HCT116 (cell line): ENCODE data around the gene NACC2. TPM values are rescaled to one million over a fixed set of nuclear protein-coding genes. Genes with fewer than 3 reads are reported as not detected.

ENCODE experiments used
- ATAC-seq: fragments of 200-7000 bp; cut with Tn5 transposase; 2 replicates; pipeline ENCODE4 v1.9.1; 2020; ENCODE audit warnings: mild to moderate bottlenecking, moderate library complexity
- BruUV-seq: library from RNA; stranded (reverse); fragments of 400-500 nt; replicated peaks from 2 replicates; lab custom pipeline; 2021; lab: Mats Ljungman, UMichigan
- CTCF ChIA-PET: fragments of 300-600 bp; sonication (Branson Sonifier 250); formaldehyde crosslinking; loops from one replicate; lab custom pipeline; 2021; ENCODE audit warnings: antibody characterized with exemption; lab: Charles Lee
- POLR2A ChIA-PET: fragments of 300-600, 350-600 bp; sonication (Branson Sonifier 250); formaldehyde crosslinking; loops from one replicate; lab custom pipeline; 2021; ENCODE audit warnings: antibody characterized with exemption; lab: Charles Lee
- RAD21 ChIA-PET, 2 experiments: fragments of 300-600 bp; sonication (Branson Sonifier 250); formaldehyde crosslinking; loops; one replicate each; lab custom pipeline; 2023; ENCODE audit warnings: low total read pairs in 2 of 2; ENCODE audit not compliant: uncharacterized antibody in 2 of 2, unreplicated experiment in 2 of 2, low non-redundant PET in 1 of 2; lab: Charles Lee
- DNase-seq: peaks from one replicate; pipeline ENCODE4 v3.0.0-alpha.2; 2010; ENCODE audit warnings: low read depth, low spot score
- H2AFZ ChIP-seq: fragments of 200-600 bp; shearing (Covaris generic), sonication (generic); 2 replicates; pipeline ENCODE4 v1.6.1; 2017; ENCODE audit warnings: low read depth, mixed run types, mixed read lengths, antibody characterized with exemption, low read length; ENCODE audit not compliant: poor library complexity, severe bottlenecking
- H3K27ac ChIP-seq: 2 replicates; pipeline ENCODE4 v1.5.1; 2012; ENCODE audit warnings: low read depth, low read length
- H3K27me3 ChIP-seq: fragments of 200-600 bp; sonication (generic); 2 replicates; pipeline ENCODE4 v1.6.1; 2016; ENCODE audit warnings: mixed run types, low read length, mixed read lengths; ENCODE audit not compliant: insufficient read depth
- H3K36me3 ChIP-seq, 2 experiments: fragments of 200-500 bp in 1 of 2; fragments of 200-600 bp in 1 of 2; sonication (Bioruptor generic) in 1 of 2; sonication (generic) in 1 of 2; 2 replicates each; pipeline versions ENCODE4 v1.5.1 to v1.6.1; 2014 to 2016; ENCODE audit warnings: low read length in 2 of 2, inconsistent platforms in 1 of 2, mixed read lengths in 1 of 2, mixed run types in 1 of 2; ENCODE audit not compliant: insufficient read depth in 2 of 2, control insufficient read depth in 1 of 2
- H3K4me1 ChIP-seq, 2 experiments: fragments of 200-600 bp in 1 of 2; sonication (generic) in 1 of 2; 2 replicates each; pipeline versions ENCODE4 v1.5.1 to v1.6.1; 2012 to 2017; ENCODE audit warnings: low read length in 2 of 2, inconsistent platforms in 1 of 2, mild to moderate bottlenecking in 1 of 2, mixed read lengths in 1 of 2, mixed run types in 1 of 2, moderate library complexity in 1 of 2; ENCODE audit not compliant: insufficient read depth in 2 of 2, control insufficient read depth in 1 of 2
- H3K4me2 ChIP-seq: fragments of 200-600 bp; sonication (generic); 2 replicates; pipeline ENCODE4 v1.6.1; 2017; ENCODE audit warnings: mixed run types, low read length, mixed read lengths
- H3K4me3 ChIP-seq, 2 experiments: fragments of 200-600 bp in 1 of 2; sonication (generic) in 1 of 2; replicated peaks in 1 of 2; 2 replicates each; pipeline ENCODE4 v1.5.1; 2011 to 2016; ENCODE audit warnings: low read length in 2 of 2, control low read depth in 1 of 2, low read depth in 1 of 2, mild to moderate bottlenecking in 1 of 2, mixed read lengths in 1 of 2, mixed run types in 1 of 2
- H3K79me2 ChIP-seq: fragments of 200-600 bp; sonication (generic); 2 replicates; pipeline ENCODE4 v1.6.1; 2017; ENCODE audit warnings: mild to moderate bottlenecking, mixed run types, low read length, moderate library complexity, mixed read lengths; ENCODE audit not compliant: insufficient read depth
- H3K9ac ChIP-seq: fragments of 200-600 bp; sonication (generic); 2 replicates; pipeline ENCODE4 v1.6.1; 2016; ENCODE audit warnings: low read length, mixed read lengths
- H3K9me2 ChIP-seq: fragments of 200-600 bp; sonication (generic), shearing (Covaris generic); 2 replicates; pipeline ENCODE4 v1.6.1; 2017; ENCODE audit warnings: mixed run types, mild to moderate bottlenecking, moderate library complexity; ENCODE audit not compliant: insufficient read depth
- H3K9me3 ChIP-seq, 2 experiments: fragments of 200-500 bp in 1 of 2; fragments of 200-600 bp in 1 of 2; sonication (Bioruptor generic) in 1 of 2; sonication (generic) in 1 of 2; 2 replicates each; pipeline ENCODE4 v1.6.1; 2014 to 2017; ENCODE audit warnings: low read length in 2 of 2, mixed read lengths in 2 of 2, inconsistent platforms in 1 of 2, low read depth in 1 of 2, mild to moderate bottlenecking in 1 of 2, mixed run types in 1 of 2, moderate library complexity in 1 of 2; ENCODE audit not compliant: control insufficient read depth in 1 of 2, insufficient read depth in 1 of 2
- H4K20me1 ChIP-seq: fragments of 200-600 bp; sonication (generic), shearing (Covaris generic); 2 replicates; pipeline ENCODE4 v1.6.1; 2017; ENCODE audit warnings: mixed run types, mild to moderate bottlenecking, moderate library complexity; ENCODE audit not compliant: insufficient read depth
- ATF3 ChIP-seq: IDR thresholded peaks from 2 replicates; pipeline ENCODE4 v1.6.1; 2012
- CEBPB ChIP-seq: IDR thresholded peaks from 2 replicates; pipeline ENCODE4 v1.6.1; 2012; ENCODE audit warnings: low read depth
- CTCF ChIP-seq, 3 experiments: fragments of 200-600 bp in 1 of 3; sonication (generic) in 1 of 3; IDR thresholded peaks in 2 of 3; conservative IDR thresholded peaks in 1 of 3; 2 replicates each; pipeline ENCODE4 v1.5.1; 2012 to 2017; ENCODE audit warnings: low read depth in 2 of 3, low read length in 2 of 3, antibody characterized with exemption in 1 of 3, borderline replicate concordance in 1 of 3, control low read depth in 1 of 3, mild to moderate bottlenecking in 1 of 3, mixed read lengths in 1 of 3, mixed run types in 1 of 3, moderate library complexity in 1 of 3; ENCODE audit not compliant: insufficient read depth in 1 of 3
- EGR1 ChIP-seq: IDR thresholded peaks from 2 replicates; pipeline ENCODE4 v1.6.1; 2012; ENCODE audit warnings: low read depth
- ELF1 ChIP-seq: IDR thresholded peaks from 2 replicates; pipeline ENCODE4 v1.6.1; 2012; ENCODE audit warnings: low read depth, borderline replicate concordance
- EZH2 ChIP-seq: fragments of 200-600 bp; sonication (generic); IDR thresholded peaks from 2 replicates; pipeline ENCODE4 v1.6.1; 2017; ENCODE audit warnings: antibody characterized with exemption, mixed run types
- FOSL1 ChIP-seq: IDR thresholded peaks from 2 replicates; pipeline ENCODE4 v1.6.1; 2012; ENCODE audit warnings: low read depth
- POLR2A ChIP-seq: IDR thresholded peaks from 2 replicates; pipeline ENCODE4 v1.7.0; 2011; ENCODE audit warnings: borderline replicate concordance; ENCODE audit not compliant: insufficient read depth, insufficient read length; ENCODE audit errors: extremely low read depth
- POLR2AphosphoS5 ChIP-seq: IDR thresholded peaks from 2 replicates; pipeline ENCODE4 v1.6.1; 2011; ENCODE audit warnings: mild to moderate bottlenecking, low read depth, low read length, moderate library complexity
- SP1 ChIP-seq: IDR thresholded peaks from 2 replicates; pipeline ENCODE4 v1.6.1; 2012; ENCODE audit warnings: low read depth
- SRF ChIP-seq: IDR thresholded peaks from 2 replicates; pipeline ENCODE4 v1.6.1; 2012; ENCODE audit warnings: low read depth
- TCF7L2 ChIP-seq: IDR thresholded peaks from 2 replicates; pipeline ENCODE4 v1.7.0; 2011; ENCODE audit warnings: borderline replicate concordance, inconsistent platforms; ENCODE audit not compliant: insufficient read depth, insufficient read length; ENCODE audit errors: extremely low read depth
- ZBTB33 ChIP-seq: IDR thresholded peaks from 2 replicates; pipeline ENCODE4 v1.6.1; 2011; ENCODE audit warnings: mild to moderate bottlenecking, low read length, moderate library complexity; ENCODE audit not compliant: insufficient replicate concordance; ENCODE audit errors: extremely low read depth
- ZFX ChIP-seq: fragments of 450-650 bp; IDR thresholded peaks from 2 replicates; pipeline ENCODE4 v1.6.1; 2017
- ZNF274 ChIP-seq: fragments of 200-500 bp; sonication (Bioruptor generic); IDR thresholded peaks from 2 replicates; pipeline ENCODE4 v1.6.1; 2014; ENCODE audit warnings: mild to moderate bottlenecking, low read depth, low read length, inconsistent platforms
- intact Hi-C: fragments of 100-400 bp; cut with micrococcal nuclease; formaldehyde crosslinking; loops from 2 replicates; pipeline ENCODE4 v1.10.0; 2022
- total RNA-seq: library from RNA; stranded (reverse); gene quantifications from one replicate; pipeline ENCODE4 v1.2.1, GENCODE V29; 2021; ENCODE audit not compliant: unreplicated experiment

The NACC2 gene
- total RNA-seq, 1 experiment from 2014 or later: 27.8 TPM

- H3K27me3 ChIP-seq: no peaks in the 10 kb centered on the region
- ChIA-PET RAD21 (interaction anchor here in 1 of 2 experiments (0.6 kb wide), 1 partner anchor 125 kb away, joined by 6 read pairs; no protein-coding TSS in a partner anchor), POLR2A (no interaction called here), CTCF (no interaction called here)
- no TSS peak for BruUV-seq
- no peak overlapping the region for H3K4me3 ChIP-seq
- ATAC-seq (peak; percentile 43), DNase-seq (peak; percentile 16)
- no peaks in the 10 kb centered on the region for H3K9me3 ChIP-seq
- H3K79me2 ChIP-seq: no peaks in the 10 kb centered on the region
- H3K4me2 ChIP-seq: peak overlapping the region; percentile 6; the same call in 1 of the 2 replicates
- TF ChIP-seq FOSL1: peak; percentile 70; the same call in 1 of the 2 replicates
- TF ChIP-seq POLR2A: no peak
- TF ChIP-seq TCF7L2: peak; percentile 49
- no peak overlapping the region for H3K9ac ChIP-seq
- intact Hi-C loops: no loop called here
- no peak overlapping the region for H2AFZ ChIP-seq
- no peak overlapping the region for H3K27ac ChIP-seq
- no peaks in the 10 kb centered on the region for H3K9me2 ChIP-seq
- no peaks in the 10 kb centered on the region for H4K20me1 ChIP-seq
- no peaks in the 10 kb centered on the region; a peak in 1 of 4 replicates for H3K36me3 ChIP-seq
- peaks cover 9 to 18% of the 10 kb centered on the region in 2 experiments for H3K4me1 ChIP-seq
Observed at GRCh38 chr9:136007934-136008692, 87.0 kb downstream of the NACC2 start.

- TF ChIP-seq SRF: no peak
- TF ChIP-seq POLR2AphosphoS5: no peak
- no peak for TF ChIP-seq CEBPB
- TF ChIP-seq FOSL1: no peak
- TF ChIP-seq SP1: no peak
- no peak for TF ChIP-seq ELF1
- TF ChIP-seq EGR1: no peak
- no peak for TF ChIP-seq ZNF274
- TF ChIP-seq EZH2: no peak
- no peak for TF ChIP-seq CTCF (IDR thresholded peaks at IDR 0.05 in 2 of 3, conservative IDR thresholded peaks at IDR 0.05 in 1 of 3; ENCODE audit: borderline replicate concordance in 1 of 3, insufficient read depth in 1 of 3, low read depth in 2 of 3, low read length in 2 of 3)
- TF ChIP-seq ZFX: no peak
- TF ChIP-seq ATF3: no peak
- TF ChIP-seq ZBTB33: no peak
- H3K27me3 ChIP-seq: no peaks in the 10 kb centered on the region
- BruUV-seq: no TSS peak
- POLR2A ChIA-PET: no interaction called here
- H3K4me3 ChIP-seq: no peak overlapping the region
- H3K4me1 ChIP-seq: peaks cover 9 to 18% of the 10 kb centered on the region in 2 experiments
- no peaks in the 10 kb centered on the region; a peak in 1 of 4 replicates for H3K36me3 ChIP-seq
- H3K79me2 ChIP-seq: no peaks in the 10 kb centered on the region
- ATAC-seq (no peak), DNase-seq (no peak)
- H3K9me2 ChIP-seq: no peaks in the 10 kb centered on the region
- no peaks in the 10 kb centered on the region for H3K9me3 ChIP-seq
- no peak overlapping the region for H3K27ac ChIP-seq
- no peaks in the 10 kb centered on the region for H4K20me1 ChIP-seq
- H3K9ac ChIP-seq: no peak overlapping the region
- intact Hi-C loops: no loop called here
- H3K4me2 ChIP-seq: no peak overlapping the region
- H2AFZ ChIP-seq: no peak overlapping the region
- CTCF ChIA-PET: no interaction called here
- RAD21 ChIA-PET: interaction anchor here in 1 of 2 experiments (0.6 kb wide), 1 partner anchor 126 kb away, joined by 6 read pairs; no protein-coding TSS in a partner anchor
Observed at GRCh38 chr9:136007276-136007933, 87.7 kb downstream of the NACC2 start.
